HPDE6-E6E7 (cell line): Measurements from ENCODE around the gene TET3.

Source experiments
- DNase-seq: peaks from one replicate; pipeline ENCODE4 v3.0.0; 2011; ENCODE audit warnings: missing footprints; ENCODE audit errors: extremely low spot score

TET3 gene

GRCh38 chr2:73987109-73987947 lies 2.6 kb downstream of the TET3 start:
- no peak for DNase-seq

GRCh38 chr2:73987948-73988700 lies 3.4 kb downstream of the TET3 start:
- no peak for DNase-seq

- no peak for DNase-seq
Measured at GRCh38 chr2:73989972-73990371, 5.3 kb downstream of the TET3 start.

DNA sequence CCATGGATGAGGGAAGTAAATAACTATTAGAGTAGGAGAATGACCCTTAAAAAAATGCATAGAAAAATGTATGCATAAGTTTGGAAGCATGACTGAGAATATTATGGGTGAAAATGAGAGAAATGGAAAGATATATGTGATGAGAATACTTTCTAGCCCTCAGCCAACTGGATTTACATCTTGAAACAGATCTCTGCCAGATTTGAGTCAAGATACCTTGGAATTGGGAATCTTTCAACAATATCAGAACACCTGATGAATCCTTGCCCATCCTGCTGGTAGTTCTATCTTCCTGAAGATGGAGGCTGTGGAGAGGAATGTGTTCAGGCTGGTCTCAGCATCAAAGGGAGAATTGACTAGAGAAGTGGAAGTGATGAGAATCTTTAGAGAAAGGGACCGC lies 5.8 kb downstream of the TET3 start:
- no peak for DNase-seq

GRCh38 chr2:73992036-73992435 lies 7.3 kb downstream of the TET3 start:
- peak; percentile 79 for DNase-seq

GRCh38 chr2:73993376-73993775 lies 8.7 kb downstream of the TET3 start:
- DNase-seq = no peak

DNA sequence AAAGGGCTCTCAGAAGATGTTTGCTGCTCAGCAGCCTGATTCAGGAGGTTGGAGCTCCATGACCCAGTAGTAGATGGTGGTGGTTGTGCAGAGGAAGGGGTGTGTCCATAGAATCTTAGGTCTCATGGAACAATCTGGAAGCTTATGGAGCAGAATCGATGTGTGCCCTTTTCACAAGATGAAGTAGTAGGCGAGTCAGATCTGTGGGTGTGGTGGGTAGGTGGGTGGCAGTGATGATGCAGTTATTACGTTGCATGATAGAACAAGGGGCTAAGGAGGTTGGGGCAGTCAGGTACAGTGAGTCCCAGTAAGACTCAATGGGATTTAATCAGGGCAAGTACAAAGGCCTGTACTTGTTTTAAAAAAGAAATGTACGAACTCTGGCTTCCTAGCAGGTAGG lies 9.1 kb downstream of the TET3 start:
- DNase-seq = no peak

- no peak for DNase-seq
Measured at GRCh38 chr2:73994178-73994831, 9.6 kb downstream of the TET3 start.

GRCh38 chr2:73995810-73996209 lies 11.1 kb downstream of the TET3 start:
- no peak for DNase-seq

GRCh38 chr2:73997813-73998212 lies 13.1 kb downstream of the TET3 start:
- DNase-seq = no peak

DNA sequence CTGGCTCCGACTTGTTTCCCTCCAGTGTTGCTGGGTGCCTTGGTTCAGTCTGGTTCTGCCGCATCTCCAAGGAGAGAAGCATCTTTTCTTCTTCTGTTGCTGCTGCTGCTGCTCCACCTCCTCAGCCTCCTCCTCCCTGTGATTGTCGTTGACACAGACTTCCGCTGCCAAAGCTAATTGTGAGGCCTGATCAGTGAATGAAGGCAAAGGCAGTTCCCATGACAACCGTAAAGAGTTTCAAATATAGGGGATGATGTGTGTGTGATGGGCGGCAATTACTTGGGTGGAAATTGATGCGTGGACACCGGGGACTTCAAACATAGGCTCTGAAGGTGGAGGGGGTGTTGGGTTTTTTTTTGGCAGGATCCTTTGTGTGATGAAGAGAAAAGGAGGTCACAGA lies 13.7 kb downstream of the TET3 start:
- DNase-seq = no peak

DNA sequence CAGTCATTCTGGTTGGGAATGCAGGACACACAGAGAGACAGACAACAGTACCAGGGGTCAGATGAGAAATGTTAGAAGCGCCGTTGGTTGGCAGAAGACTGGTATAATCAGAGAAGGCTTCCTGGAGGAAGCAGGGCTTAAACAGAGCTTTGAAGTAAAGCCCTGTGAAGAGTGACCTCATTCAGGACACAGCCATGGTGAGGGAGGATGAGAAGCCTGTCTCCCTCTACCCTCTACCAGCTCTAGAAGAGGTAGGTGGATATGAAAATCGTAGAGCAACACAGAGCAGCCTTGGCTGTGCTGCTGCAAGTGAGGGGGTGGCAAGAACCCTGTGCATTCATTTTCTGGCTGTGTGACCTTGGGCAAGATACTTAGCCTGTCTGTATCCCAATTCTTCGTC lies 14.2 kb downstream of the TET3 start:
- DNase-seq = no peak

DNA sequence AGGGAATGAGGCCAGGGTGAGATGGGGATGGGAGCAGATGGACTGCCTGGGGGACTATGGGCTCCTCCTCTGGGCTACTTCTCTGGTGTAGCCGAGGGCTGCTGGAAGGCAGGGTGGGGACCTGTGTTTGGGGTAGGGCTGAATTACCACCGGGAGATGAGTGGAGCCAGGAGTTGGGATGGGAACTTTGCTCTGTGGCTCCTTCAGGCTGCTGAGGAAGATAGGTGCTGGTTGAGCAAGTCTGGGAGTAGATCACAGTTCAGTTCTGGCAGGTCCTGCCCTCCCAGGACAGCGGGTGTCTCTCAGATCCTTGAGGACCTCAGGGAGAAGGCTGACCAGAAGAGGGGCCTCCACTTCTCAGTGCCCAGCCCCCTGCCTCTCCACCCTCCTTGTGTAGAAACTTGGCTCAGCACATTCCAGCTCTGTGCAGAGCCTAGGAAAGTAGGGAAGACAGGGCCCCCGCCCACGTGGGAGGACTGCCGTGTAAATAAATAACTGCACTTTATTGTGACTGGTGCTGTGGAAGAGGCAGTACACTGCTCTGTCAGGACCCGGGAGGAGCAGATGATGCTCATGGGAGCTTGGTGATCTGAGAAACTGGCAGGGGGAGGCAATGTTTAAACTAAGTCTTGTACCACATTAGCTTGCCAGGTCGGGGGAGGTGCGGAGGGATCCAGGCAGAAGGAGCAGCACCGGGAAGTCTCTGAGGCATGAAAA lies 15.3 kb downstream of the TET3 start:
- no peak for DNase-seq

DNA sequence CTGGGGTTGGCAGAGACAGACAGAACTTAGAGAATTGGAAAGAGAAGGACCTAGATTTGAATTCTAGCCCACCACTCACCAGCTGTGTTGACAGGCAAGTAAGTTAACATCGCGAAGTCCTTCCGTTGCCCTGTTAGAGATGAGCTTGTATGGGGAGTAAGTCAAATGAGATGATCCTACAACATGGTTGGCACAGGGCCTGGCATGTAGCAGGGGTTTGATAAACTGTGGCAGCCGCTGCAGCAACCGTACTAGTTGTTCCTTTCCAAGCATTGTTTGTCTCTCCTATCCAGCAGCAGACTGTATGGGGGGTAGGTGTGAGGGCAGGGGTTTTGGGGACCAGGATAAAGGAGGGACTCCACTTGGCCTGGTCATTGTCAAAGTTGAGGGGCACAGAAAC lies 16.0 kb downstream of the TET3 start:
- no peak for DNase-seq

DNA sequence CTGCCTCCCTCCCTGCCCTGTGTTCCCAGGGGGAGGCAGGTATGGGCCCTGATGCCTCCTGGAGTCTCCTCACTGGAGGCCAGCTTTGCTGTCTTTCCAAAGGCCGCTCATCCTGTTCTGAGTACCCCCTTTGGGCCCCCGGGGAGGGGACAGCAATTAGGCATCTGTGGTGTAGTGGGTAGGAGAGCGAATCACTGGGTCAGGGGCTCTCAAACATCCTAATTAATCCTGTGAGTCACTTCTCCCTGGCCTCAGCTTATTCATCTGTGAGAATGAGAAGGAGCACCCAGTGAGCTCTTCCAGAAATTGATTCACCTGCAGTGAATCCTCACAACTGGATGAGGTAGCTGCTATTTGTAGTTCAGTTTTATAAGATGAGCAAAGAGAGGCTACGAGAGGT lies 16.4 kb downstream of the TET3 start:
- no peak for DNase-seq

GRCh38 chr2:74001781-74002504 lies 17.2 kb downstream of the TET3 start:
- DNase-seq = no peak

DNA sequence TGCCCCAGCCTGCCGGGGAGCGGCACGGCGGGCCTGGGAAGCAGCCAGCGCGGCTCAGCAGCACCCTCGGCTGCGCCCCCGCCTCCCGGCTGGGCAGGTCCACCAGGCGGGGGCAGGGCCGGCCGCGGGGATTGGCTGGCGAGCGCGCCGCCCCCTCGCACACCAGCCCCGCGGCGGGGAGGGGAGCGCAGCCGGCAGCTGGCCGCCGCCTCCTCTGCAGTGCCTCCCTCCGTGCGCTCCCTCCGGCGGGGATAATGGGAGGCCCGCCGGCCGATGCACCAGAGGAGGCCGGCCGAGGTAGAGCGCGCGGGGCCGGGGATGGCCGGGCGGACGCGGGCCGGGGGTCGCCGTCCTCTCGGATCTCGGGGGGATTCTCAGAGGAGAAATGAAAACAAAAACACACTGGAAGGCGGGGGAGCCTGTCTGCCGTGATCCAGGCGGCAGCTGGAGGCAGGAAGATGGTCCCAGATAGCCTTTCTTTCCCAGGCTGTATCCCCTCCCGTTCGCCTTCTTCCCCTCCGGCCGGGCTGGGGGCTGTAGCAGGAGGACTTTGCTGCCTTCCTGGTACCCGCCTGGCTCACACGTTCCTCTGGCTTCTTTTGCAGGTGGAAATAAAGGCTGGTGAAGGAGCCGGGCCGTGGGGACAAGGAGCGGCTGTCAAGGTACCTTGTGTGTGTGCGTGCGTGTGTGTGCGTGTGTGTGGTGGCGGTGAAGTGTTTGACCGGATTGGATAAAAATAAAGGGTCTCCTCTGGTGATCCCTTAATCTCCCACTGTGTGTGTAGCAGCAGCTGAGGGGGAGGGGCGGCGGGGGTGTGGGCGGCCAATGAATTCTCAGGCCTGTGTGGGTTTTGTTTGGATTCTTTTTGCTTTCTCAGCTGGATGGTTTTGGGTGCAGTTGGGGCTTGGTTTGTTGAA lies 18.1 kb downstream of the TET3 start:
- peak; percentile 80 for DNase-seq

- no peak for DNase-seq
Measured at GRCh38 chr2:74003494-74004211, 18.9 kb downstream of the TET3 start.
